LNCAP (cell line): ENCODE data around the gene IGF2R.

Experiments used
- CTCF ChIP-seq: fragments of 450-650 bp; IDR thresholded peaks from 2 replicates; pipeline ENCODE4 v1.5.1; 2017; ENCODE audit warnings: mild to moderate bottlenecking

Gene IGF2R

GRCh38 chr6:160035693-160036330 is 66.9 kb downstream of the IGF2R start:
- no peak for TF ChIP-seq CTCF

DNA sequence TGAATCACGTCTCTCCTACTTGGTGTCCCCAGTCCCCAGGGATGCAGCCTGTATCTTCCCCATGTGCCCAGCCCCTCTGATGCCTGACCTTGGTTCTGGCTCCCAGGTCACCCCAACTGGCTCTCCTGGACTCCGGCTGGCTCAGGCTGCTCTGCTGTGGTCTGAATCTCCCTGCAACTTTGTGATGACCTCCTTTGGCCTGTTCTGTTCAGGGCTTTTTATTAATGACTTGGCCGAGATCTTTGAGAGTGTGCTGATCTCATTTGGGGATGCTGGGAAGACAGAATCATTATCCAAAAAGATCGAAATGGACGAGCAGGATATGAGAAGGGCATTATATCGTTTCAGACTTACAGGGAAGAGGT is 67.4 kb downstream of the IGF2R start:
- TF ChIP-seq CTCF, result no peak

GRCh38 chr6:160036790-160037206 is 67.9 kb downstream of the IGF2R start:
- no peak for TF ChIP-seq CTCF

DNA sequence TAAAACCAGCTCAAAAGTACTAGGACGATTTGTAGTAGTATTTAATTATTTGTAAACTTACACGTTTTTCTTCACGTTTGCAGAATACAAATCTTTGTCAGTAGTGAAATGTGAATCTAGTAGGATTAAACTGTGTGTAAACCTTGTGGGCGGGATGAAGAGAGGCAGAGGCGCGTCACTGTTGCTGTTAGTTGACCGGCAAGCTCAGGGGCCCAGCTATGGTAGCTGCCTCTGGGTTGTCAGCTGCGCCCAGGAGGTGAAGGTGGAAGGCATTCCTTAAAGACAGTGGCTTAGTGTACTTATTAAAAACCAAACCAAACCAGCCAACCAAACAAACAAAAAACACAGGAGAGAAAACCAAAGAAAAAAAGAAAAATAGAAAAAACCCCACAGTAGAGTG is 69.6 kb downstream of the IGF2R start:
- TF ChIP-seq CTCF, result no peak

DNA sequence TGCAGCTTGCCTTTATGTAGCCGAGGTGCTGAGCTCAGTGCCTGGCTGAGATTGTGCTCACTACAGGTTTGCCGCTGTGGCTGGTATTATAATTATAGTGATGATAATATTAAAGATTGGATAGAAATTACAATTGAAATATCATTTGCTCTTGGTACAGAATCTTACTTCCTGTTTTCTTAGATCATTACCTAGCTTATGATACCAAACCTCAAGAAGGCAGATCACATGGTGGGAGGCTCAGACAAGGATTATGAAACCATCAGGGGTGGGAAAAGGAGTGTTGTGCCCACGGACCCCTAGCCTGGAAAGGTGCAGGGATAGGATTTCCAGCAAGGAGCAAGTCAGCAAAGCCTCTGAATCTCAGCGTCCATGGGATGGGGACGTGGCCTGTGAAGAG is 70.6 kb downstream of the IGF2R start:
- TF ChIP-seq CTCF, result no peak

GRCh38 chr6:160040055-160040454 is 71.2 kb downstream of the IGF2R start:
- TF ChIP-seq CTCF, result no peak

DNA sequence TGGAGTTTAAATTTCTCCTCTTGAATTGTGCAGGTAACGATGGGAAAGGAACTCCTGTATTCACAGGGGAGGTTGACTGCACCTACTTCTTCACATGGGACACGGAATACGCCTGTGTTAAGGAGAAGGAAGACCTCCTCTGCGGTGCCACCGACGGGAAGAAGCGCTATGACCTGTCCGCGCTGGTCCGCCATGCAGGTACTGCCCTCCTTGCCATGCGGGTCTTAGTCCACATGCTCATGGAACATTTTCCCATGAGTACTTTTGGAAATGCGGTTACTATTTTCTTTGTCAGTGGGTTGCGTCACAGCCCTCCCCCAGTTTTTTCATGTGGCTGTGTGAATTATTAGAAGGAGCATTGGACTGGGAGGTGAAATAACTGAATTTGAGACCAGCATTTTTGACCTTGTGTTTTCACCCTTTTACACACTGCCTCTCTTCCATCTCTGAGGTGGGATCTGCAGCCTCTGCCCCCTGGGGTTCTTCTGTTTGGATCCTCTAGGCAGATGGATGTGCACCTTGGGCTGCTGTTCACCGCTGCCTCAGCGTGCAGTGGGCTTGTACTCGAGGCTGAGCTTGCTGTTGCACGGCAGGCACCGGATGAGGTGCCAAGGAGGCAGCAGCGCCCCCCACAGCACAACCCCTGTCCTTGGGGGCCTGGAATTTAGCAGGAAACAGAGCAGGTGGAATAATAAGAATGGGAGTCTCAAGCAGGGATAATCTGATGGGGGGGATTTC is 71.8 kb downstream of the IGF2R start:
- no peak for TF ChIP-seq CTCF
